ENCODE measurements around the gene MYO3B. TPM values are rescaled to one million over a fixed set of nuclear protein-coding genes. Genes with fewer than 3 reads are reported as not detected.

Gene MYO3B
- total and polyA plus RNA-seq, 12 donors = 0.04 to 0.11 (median 0.06) TPM; not detected in 8

DNA sequence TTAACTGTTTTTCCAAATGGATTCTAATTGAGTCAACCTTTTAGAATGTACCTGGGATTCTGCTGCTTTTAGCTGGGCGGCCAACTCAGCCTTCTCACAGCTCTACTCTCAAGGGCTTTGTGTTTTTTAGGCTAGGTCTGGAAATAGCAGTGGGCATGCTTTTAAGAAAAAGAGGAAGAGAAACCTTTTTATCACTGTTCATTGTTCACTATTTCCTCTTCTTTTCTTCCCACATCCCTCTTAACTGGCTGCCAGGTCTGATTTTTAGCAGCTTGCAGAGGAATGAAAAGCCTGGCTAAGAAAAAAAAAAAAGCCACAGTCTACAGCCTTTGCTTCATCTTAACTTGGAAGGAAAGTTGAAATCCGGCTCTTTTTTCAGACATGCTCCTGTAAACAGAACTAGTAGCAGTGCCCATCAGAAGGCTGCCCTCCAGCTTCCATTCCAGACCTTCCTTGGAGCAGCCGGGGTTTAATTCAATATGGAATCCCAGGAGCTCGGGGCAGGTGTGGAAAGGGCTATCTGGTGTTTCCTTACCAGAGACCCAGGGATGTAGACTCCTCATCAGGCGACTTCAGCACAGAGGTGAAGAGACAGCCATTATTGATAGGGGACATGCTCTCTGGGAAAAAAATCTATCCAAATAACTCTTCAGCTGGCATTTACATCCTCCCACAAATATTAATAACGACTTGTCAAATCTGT, 230.7 kb downstream of the MYO3B start:
- intact Hi-C loops (cut with DNase I) = loop anchor here (5.0 to 10.0 kb wide), 2 partner anchors 404 to 406 kb away; partner anchors contain the start of gene GAD1 (in 1 of the 2)

DNA sequence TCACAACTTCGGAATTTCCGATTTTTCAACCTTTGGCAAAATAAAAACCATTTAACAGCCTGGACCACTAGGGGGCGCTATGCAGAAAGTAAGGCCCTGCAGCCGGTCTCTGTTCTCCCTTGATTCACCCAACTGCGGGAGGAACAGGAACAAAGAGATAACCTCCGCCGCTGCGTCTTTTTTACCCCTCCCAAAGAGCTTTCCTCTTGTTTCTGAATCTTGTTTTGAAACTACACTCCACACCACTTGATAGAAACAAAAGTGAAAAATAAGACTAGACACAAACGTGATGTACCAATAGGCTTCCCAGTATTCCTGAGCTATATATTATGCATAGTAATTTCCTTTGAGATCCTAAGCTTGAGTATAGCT, 231.2 kb downstream of the MYO3B start:
- no peaks in the 10 kb centered on the region for H3K36me3 ChIP-seq (replicated peaks in 1 of 2)
- no peak overlapping the region for H3K27ac ChIP-seq
- intact Hi-C loops (cut with DNase I) = loop anchor here (5.0 to 10.0 kb wide), 2 partner anchors 403 to 406 kb away; partner anchors contain the start of gene GAD1 (in 1 of the 2)
- no peak for TF ChIP-seq POLR2A (IDR thresholded peaks at IDR 0.05)
- TF ChIP-seq, protein P1, sequence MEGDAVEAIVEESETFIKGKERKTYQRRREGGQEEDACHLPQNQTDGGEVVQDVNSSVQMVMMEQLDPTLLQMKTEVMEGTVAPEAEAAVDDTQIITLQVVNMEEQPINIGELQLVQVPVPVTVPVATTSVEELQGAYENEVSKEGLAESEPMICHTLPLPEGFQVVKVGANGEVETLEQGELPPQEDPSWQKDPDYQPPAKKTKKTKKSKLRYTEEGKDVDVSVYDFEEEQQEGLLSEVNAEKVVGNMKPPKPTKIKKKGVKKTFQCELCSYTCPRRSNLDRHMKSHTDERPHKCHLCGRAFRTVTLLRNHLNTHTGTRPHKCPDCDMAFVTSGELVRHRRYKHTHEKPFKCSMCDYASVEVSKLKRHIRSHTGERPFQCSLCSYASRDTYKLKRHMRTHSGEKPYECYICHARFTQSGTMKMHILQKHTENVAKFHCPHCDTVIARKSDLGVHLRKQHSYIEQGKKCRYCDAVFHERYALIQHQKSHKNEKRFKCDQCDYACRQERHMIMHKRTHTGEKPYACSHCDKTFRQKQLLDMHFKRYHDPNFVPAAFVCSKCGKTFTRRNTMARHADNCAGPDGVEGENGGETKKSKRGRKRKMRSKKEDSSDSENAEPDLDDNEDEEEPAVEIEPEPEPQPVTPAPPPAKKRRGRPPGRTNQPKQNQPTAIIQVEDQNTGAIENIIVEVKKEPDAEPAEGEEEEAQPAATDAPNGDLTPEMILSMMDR (IDR thresholded peaks at IDR 0.05) = peak; percentile 70 to 97 (median 82)
- H3K27me3 ChIP-seq = peaks cover 18% of the 10 kb centered on the region
- WGBS, 4 donors = 0 to 4% (median 1%) methylated on average over 9 of the region's 9 CpGs
- peak overlapping the region in 1 of 4 donors; percentile 38 for H3K4me3 ChIP-seq
- no peaks in the 10 kb centered on the region for H3K9me3 ChIP-seq (replicated peaks in 1 of 3)
- peak; percentile 64 to 89 (median 79) for DNase-seq
- H3K4me1 ChIP-seq (replicated peaks in 1 of 2) = peaks cover 0 to 5% of the 10 kb centered on the region in 2 donors

More for the DNA sequence above, 230.7 kb downstream of the MYO3B start:
- H3K27ac ChIP-seq = no peak overlapping the region
- H3K4me1 ChIP-seq (replicated peaks in 1 of 2) = peaks cover 0 to 5% of the 10 kb centered on the region in 2 donors
- no peaks in the 10 kb centered on the region for H3K36me3 ChIP-seq (replicated peaks in 1 of 2)
- no peak overlapping the region for H3K4me3 ChIP-seq
- WGBS, 4 donors = 35 to 48% (median 38%) methylated on average over 3 to 6 of the region's 6 CpGs
- TF ChIP-seq, protein P1 (IDR thresholded peaks at IDR 0.05) = no peak
- no peak for TF ChIP-seq POLR2A (IDR thresholded peaks at IDR 0.05)
- H3K27me3 ChIP-seq = peaks cover 18% of the 10 kb centered on the region
- no peaks in the 10 kb centered on the region for H3K9me3 ChIP-seq (replicated peaks in 1 of 3)
- DNase-seq = no peak

DNA sequence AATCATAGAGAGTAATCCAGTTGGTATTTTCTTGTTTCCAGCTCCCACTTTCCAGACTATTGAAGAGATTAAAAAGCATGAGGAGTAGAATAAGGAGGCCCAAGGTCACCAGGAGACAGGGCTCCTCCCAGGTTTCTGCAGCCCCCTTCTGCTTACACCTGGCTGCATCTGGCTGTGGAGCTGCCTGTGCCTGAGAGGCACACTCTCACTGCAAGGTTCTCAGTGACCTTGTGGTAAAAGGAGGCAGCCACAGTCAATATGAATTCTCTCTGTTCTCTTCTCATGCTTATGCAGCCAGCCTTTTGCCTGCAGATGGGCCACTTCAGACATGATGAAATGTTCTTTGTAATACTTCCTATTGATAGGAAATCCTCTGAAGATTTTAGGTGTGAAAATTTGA, 233.7 kb downstream of the MYO3B start:
- DNase-seq = no peak
- intact Hi-C loops (cut with DNase I) = no loop called here
- no peaks in the 10 kb centered on the region for H3K9me3 ChIP-seq (replicated peaks in 1 of 3)
- peaks cover 0 to 5% of the 10 kb centered on the region in 2 donors for H3K4me1 ChIP-seq (replicated peaks in 1 of 2)
- no peaks in the 10 kb centered on the region for H3K36me3 ChIP-seq (replicated peaks in 1 of 2)
- TF ChIP-seq, protein P1 (IDR thresholded peaks at IDR 0.05) = no peak
- TF ChIP-seq POLR2A (IDR thresholded peaks at IDR 0.05) = no peak
- no peak overlapping the region for H3K4me3 ChIP-seq
- no peak overlapping the region for H3K27ac ChIP-seq
- H3K27me3 ChIP-seq = peaks cover 12% of the 10 kb centered on the region

DNA sequence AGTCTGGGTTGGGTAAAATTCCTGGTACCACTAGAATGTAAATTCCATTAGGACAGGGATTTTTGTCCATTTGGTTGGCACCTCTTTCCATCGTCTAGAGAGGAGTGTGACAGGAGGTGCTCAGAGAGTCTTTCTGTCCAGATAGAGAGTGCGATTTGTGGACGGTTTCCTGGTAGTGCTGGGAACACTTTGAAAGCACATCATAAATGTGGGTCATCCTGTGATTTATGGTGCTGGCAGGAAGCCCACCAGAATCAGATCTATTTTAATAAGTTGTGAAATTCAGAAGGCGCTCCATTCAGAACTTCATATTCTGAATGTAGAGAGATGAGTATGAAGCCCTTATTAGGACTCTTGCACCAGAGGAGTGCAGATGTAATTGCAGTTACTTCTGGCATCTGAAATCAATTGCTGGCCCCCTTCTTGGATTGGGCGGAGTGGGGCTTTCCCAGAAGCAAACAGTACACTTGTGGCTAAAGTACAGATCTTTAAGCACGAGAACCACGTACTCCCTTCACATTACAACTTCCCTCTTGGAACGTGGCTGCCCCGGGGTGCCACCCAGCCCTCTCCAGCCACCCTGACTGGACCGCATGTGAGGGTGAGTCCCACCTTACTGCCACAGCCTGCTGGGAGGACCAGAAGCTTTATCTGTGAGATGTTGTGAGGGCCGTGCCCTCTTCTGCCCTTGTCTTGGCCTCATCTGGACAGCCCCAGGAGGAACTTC, 243.2 kb downstream of the MYO3B start:
- TF ChIP-seq POLR2A (IDR thresholded peaks at IDR 0.05) = no peak
- TF ChIP-seq, protein P1 (IDR thresholded peaks at IDR 0.05) = no peak
- intact Hi-C loops (cut with DNase I) = no loop called here
- no peak overlapping the region for H3K4me3 ChIP-seq
- H3K27ac ChIP-seq = no peak overlapping the region
- no peaks in the 10 kb centered on the region for H3K9me3 ChIP-seq (replicated peaks in 1 of 3)
- H3K36me3 ChIP-seq (replicated peaks in 1 of 2) = no peaks in the 10 kb centered on the region
- H3K4me1 ChIP-seq (replicated peaks in 1 of 2) = no peaks in the 10 kb centered on the region
- H3K27me3 ChIP-seq = peaks cover 15% of the 10 kb centered on the region
- peak in 6 of 7 donors; percentile 12 to 61 (median 30) for DNase-seq
- 48 to 57% (median 51%) methylated on average over 9 to 11 of the region's 11 CpGs for WGBS, 4 donors
